HG02588 (cell line): Measurements from ENCODE around the gene TIE1.

Experiments used
- ATAC-seq: cut with Tn5 transposase; IDR thresholded peaks from one replicate; pipeline ENCODE4 v1.9.1; 2021; ENCODE audit warnings: mild to moderate bottlenecking, moderate library complexity; ENCODE audit not compliant: unreplicated experiment

Gene TIE1

GRCh38 chr1:43311521-43311920 is 10.7 kb downstream of the TIE1 start:
- ATAC-seq, result no peak

- no peak for ATAC-seq
Observed at GRCh38 chr1:43312212-43312623, 11.4 kb downstream of the TIE1 start.

DNA sequence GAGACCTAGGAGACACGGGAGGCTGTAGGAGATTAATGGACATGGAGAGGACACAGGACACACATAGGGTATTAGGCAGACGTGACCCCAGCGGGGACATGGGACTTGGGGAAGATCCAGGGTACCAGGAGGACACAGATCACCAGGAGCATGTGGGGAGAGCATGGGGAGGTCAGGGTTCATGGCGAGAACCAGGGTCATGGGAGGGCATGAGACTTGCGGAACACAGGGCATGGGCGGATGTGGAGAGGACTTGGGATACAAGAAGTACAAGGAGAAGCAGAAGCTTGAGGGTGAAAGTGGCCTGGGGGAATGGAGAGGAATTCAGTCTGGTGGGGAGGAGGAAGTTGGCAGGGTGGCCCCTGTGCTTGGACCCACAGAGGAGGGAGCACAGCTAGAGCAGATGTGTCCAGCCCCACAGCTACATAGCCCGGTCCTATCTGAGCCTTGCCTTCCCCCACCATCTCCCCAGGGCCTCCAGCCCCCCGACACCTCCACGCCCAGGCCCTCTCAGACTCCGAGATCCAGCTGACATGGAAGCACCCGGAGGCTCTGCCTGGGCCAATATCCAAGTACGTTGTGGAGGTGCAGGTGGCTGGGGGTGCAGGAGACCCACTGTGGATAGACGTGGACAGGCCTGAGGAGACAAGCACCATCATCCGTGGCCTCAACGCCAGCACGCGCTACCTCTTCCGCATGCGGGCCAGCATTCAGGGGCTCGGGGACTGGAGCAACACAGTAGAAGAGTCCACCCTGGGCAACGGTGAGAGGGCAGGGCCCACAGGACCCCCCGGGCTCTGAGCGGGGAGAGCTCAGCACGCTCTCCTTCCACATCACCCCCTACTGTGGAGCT is 12.1 kb downstream of the TIE1 start:
- no peak for ATAC-seq

DNA sequence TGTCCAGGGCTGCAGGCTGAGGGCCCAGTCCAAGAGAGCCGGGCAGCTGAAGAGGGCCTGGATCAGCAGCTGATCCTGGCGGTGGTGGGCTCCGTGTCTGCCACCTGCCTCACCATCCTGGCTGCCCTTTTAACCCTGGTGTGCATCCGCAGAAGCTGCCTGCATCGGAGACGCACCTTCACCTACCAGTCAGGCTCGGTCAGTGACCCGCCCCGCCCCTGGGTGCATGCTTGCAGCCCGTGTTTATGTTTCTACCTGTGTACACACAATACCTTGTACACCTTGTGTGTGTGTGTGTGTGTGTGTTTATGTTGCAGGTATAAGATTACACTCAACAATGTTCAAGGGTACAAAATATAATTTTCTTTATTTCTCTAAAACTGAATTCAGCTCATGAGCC is 13.0 kb downstream of the TIE1 start:
- ATAC-seq, result no peak

GRCh38 chr1:43314233-43314632 is 13.5 kb downstream of the TIE1 start:
- no peak for ATAC-seq

DNA sequence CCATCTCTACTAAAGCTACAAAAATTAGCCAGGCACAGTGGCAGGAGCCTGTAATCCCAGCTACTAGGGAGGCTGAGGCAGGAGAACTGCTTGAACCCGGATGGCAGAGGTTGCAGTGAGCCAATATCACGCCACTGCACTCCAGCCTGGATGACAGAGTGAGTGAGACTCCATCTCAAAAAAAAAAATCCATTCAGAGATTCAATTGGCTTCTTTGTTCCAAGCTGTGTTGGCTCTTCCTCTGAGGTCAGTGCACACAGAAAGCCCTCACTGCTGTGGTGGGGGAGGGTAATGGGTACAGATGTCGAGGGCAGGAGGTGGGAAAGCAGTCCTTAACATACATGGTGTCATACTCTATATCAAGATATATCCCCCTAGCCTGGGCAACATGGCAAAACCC is 14.7 kb downstream of the TIE1 start:
- ATAC-seq, result no peak

GRCh38 chr1:43315963-43316737 is 15.4 kb downstream of the TIE1 start:
- ATAC-seq, result no peak

DNA sequence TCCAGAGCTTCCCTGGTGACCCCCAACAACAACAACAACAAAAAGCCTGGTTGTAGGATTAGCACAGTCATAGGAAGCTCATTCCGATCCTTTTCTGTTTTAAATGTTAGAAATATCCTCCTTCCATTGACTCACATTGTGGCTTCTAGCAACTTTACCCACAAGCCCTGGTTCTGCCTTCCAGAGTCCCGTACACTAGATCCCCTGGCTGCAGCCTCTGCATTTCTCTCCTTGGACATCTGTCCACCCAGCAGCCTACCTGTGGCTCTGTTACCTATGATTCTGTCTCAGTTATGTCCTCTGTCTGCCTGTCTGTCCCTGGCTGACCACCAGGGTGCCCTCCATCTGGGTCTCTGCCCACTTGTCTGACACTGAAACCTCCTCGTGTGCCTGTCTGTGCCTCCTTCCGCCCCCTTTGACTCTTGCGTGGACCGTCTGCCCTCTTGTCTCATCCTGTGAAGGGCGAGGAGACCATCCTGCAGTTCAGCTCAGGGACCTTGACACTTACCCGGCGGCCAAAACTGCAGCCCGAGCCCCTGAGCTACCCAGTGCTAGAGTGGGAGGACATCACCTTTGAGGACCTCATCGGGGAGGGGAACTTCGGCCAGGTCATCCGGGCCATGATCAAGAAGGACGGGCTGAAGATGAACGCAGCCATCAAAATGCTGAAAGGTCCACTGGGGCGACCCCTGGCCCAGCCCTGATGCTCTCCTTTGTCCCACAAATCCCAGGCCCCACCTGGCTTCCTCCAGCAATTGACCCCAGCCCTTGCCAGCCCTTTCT is 16.1 kb downstream of the TIE1 start:
- ATAC-seq, result no peak

- ATAC-seq, result no peak
Observed at GRCh38 chr1:43317817-43318471, 17.2 kb downstream of the TIE1 start.

DNA sequence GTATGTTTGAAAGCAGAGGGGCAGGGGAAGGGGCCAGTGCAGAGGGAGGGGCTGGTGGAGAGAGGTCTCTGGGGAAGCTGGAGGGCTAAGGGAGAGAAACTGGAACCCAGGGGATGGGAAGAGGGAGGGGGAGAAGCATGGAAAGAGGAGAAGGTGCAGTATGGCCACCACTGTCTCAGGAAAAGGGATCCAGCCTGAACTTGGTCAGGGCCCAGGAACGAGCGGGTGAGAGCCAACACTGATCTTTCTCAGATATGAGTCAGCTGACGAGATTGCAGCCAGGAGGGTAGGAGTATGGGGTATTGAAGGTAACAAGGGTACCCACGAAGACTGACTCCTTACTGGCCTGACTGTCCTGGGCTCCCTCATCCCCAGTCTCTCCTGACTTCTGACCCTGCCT is 18.0 kb downstream of the TIE1 start:
- no peak for ATAC-seq

DNA sequence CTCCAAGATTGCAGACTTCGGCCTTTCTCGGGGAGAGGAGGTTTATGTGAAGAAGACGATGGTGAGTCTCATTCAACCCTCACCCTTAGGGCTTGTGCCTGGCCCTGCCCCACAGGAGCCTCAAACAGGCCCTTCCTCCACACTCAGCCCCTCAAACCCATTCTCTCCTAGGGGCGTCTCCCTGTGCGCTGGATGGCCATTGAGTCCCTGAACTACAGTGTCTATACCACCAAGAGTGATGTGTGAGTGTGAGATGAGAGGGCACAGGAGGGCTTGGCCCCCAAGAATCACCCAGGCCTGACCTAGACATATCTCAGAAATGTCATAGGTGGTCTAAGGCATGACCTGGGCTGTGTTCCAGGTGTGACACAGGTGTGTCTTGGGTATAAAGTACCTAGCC is 18.5 kb downstream of the TIE1 start:
- ATAC-seq, result no peak

DNA sequence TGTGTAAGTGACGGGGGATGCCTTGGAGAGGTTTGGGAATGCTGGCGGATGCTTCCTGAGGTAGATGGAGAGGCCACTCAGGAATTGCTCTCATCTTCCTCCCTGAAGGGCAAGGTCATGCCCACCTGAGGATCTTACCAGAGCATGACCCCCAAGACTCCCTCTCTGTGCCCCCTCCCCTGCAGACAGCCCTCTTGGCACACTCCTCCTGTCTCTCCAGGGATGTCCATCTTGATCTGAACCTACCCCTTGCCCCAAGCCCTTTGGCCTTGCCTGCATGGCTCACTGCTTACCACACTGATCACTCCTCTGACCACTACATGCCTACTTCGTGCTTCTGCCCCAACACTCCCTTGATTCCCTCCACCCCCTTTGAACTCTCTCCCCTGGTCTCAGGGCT is 19.0 kb downstream of the TIE1 start:
- ATAC-seq, result no peak

- ATAC-seq, result no peak
Observed at GRCh38 chr1:43321331-43321891, 20.6 kb downstream of the TIE1 start.

DNA sequence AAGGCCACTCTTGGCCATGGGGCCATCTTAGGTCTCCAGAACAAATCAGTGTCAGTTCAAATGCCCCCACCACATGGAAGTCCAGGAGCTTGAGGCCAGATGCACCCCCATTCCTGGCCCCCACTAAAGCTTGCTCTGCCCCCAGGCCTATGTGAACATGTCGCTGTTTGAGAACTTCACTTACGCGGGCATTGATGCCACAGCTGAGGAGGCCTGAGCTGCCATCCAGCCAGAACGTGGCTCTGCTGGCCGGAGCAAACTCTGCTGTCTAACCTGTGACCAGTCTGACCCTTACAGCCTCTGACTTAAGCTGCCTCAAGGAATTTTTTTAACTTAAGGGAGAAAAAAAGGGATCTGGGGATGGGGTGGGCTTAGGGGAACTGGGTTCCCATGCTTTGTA is 21.7 kb downstream of the TIE1 start:
- no peak for ATAC-seq

GRCh38 chr1:43324810-43325209 is 24.0 kb downstream of the TIE1 start:
- ATAC-seq, result no peak

- no peak for ATAC-seq
Observed at GRCh38 chr1:43325381-43325780, 24.6 kb downstream of the TIE1 start.

- ATAC-seq, result no peak
Observed at GRCh38 chr1:43327549-43328292, 26.9 kb downstream of the TIE1 start.

- no peak for ATAC-seq
Observed at GRCh38 chr1:43329995-43330751, 29.4 kb downstream of the TIE1 start.

DNA sequence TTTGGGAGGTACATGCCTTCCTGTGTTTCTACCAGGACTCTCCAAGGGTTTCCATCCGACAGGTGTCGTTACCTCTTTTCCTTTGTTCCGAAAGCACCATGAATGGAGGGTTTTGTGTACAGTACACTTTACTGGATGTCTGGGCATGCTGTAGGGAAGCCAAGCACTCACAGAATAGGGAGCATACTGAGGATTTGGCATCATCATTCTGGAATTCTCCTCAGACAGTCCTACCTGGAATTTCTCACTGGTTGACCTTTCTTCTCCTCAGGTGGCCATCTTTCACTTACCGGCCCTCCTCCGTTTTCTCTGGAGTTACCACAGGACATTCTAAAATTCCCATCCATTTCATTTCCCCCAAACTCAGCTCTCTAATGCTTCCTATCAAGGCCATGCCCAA is 30.9 kb downstream of the TIE1 start:
- ATAC-seq, result no peak
